ENCODE measurements around the gene MYL6. TPM values are rescaled to one million over a fixed set of nuclear protein-coding genes. Genes with fewer than 3 reads are reported as not detected.

The MYL6 gene
- total and polyA plus RNA-seq, 9 of the 15 experiments (the other 6 are each of a cell fraction or from before 2014, with no cell fraction given) = 557 to 1,664 (median 958) TPM

- TF ChIP-seq CREB5 (CRISPR knock-in tag; IDR thresholded peaks at IDR 0.05) = no peak
- no peak for TF ChIP-seq ZNF134 (CRISPR knock-in tag; conservative IDR thresholded peaks at IDR 0.05)
- TF ChIP-seq ARID2 (IDR thresholded peaks at IDR 0.05) = peak; percentile 65; the same call in 1 of the 2 replicates
- no peak for TF ChIP-seq NEUROD1 (IDR thresholded peaks at IDR 0.05; ENCODE audit: borderline replicate concordance, low read depth, low read length, partially characterized antibody)
- TF ChIP-seq PRDM10 (IDR thresholded peaks at IDR 0.05; ENCODE audit: partially characterized antibody) = peak; percentile 47
- TF ChIP-seq OTX1 (CRISPR knock-in tag; IDR thresholded peaks at IDR 0.05) = no peak
- TF ChIP-seq KHSRP (IDR thresholded peaks at IDR 0.05) = no peak
- TF ChIP-seq NR1H2 (CRISPR knock-in tag; IDR thresholded peaks at IDR 0.05) = no peak
- TF ChIP-seq SIN3A (IDR thresholded peaks at IDR 0.05; ENCODE audit: borderline replicate concordance in 2 of 2, control insufficient read depth in 1 of 2, low read depth in 2 of 2, low read length in 2 of 2) = peak; percentile 31 to 54; a peak in 1 of 4 replicates
- TF ChIP-seq ZBTB40 (IDR thresholded peaks at IDR 0.05) = no peak
- no peak for TF ChIP-seq ZBTB40 (CRISPR knock-in tag; IDR thresholded peaks at IDR 0.05)
- no peak for TF ChIP-seq RHOXF2B (CRISPR knock-in tag; conservative IDR thresholded peaks at IDR 0.05)
- no peak for TF ChIP-seq TGIF2 (CRISPR knock-in tag; IDR thresholded peaks at IDR 0.05)
- TF ChIP-seq RAD21 (CRISPR knock-in tag; conservative IDR thresholded peaks at IDR 0.05 in 1 of 2, IDR thresholded peaks at IDR 0.05 in 1 of 2) = peak; percentile 86 to 88
Measured at GRCh38 chr12:56119361-56119796, 38.8 kb upstream of the MYL6 start (continued).

All from K562 (cell line).